Inferior parietal cortex (tissue), 1 donor: ENCODE results near the gene ASB4.
"Not testable (repeated sequence)": the region's sequence is repeated elsewhere in the genome, so short reads cannot be mapped to it uniquely, and the experiment has no call there.

Source experiments
- DNase-seq: peaks from one replicate; pipeline ENCODE4 v3.0.0-alpha.2; 2016; ENCODE audit errors: extremely low spot score

Gene ASB4

DNA sequence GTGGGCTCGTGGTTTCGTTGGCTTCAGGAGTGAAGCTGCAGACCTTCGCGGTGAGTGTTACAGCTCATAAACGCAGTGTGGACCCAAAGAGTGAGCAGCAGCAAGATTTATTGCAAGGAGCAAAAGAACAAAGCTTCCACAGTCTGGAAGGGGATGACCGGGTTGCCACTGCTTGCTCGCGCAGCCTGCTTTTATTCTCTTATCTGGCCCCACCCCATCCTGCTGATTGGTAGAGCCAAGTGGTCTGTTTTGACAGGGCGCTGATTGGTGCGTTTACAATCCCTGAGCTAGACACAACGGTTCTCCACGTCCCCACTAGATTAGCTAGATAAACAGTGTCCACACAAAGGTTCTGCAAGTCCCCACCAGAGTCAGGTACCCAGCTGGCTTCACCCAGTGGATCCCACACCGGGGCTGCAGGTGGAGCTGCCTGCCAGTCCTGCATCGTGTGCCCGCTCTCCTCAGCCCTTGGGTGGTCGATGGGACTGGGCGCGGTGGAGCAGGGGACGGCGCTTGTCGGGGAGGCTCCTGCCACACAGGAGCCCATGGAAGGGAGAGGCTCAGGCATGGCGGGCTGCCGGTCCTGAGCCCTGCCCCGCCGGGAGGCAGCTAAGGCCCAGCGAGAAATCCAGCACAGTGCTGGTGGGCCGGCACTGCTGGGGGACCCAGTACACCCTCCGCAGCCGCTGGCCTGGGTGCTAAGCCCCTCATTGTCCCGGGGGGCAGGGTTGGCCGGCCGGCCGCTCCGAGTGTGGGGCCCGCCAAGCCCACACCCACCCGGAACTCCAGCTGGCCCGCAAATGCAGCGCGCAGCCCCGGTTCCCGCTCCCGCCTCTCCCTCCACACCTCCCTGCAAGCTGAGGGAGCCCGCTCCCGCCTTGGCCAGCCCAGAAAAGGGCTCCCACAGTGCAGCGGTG, 66.5 kb downstream of the ASB4 start:
- DNase-seq: not testable (repeated sequence)

DNA sequence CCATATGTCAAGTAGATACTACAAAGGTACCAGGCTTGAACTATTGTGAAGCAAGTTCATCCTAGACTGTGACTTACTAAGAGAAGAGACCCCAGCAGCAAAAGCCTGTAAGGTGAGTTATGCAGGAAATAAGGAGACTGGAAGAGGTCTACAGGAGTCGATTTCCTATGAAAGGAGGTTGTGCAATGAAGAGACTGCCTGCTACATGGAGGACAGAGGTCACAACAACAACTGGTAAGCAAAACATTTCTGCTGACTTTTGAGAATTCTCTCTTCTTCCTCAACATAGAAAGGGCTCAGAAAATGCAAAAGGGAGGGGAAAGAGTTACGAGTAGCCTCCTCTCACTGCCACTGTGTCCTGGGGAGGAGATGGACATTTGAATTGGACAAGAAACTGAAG, 68.2 kb downstream of the ASB4 start:
- no peak for DNase-seq

DNA sequence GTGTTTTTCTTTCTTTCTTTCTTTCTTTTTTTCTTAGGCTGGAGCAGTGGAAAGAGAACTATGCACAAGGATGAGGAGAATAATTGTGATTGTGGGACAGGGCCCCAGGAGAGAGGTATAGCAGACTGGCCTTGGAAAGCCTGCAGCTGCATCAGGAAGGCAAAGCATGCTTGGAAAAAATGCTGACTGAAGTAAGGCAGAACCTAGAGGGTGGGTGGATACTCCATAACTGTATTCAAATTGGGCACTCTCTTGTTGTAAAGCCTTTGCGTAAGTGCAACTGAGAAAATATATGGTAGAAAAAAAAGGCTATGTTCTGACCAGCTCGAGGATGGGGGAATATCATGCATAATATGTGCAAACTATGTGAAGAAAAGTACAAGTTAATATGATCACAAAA, 71.0 kb downstream of the ASB4 start:
- no peak for DNase-seq

DNA sequence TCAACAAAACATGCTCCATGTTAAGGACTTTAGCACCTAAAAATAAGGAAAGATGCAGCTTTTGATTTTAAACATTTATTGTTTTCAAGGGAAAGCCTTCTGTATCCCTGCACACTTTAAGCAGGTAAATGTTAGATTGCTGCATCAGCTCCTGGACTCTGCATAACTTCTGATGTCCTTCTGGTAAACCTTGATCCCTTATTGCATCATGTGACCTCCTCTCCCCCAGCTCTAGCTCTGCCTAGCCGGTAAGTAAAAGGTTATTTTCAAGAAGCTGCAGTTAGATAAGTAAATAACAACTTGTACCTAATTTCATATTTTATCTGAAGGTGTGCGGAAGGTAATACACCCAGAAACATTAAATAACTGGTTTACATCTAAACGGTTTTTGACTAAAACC, 73.1 kb downstream of the ASB4 start:
- DNase-seq: no peak

DNA sequence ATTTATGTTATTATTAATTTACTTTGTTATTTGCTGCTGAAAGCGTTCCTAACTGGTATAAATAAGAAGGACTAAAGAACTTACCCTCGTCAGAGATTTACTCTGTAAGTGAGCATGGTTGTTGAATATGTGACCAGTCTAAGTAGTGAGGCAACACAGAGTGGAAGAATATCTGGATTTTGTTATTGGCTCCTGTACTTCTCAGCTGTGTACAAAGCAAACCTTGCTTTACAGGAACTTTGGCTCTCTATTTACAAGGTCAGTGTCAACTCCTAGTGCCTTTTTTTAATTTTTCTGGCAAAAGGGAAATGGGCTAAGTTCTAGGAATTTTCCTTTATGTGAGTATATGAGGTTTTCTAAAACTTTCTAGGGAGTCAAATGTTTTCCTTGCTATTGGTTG, 74.9 kb downstream of the ASB4 start:
- no peak for DNase-seq

DNA sequence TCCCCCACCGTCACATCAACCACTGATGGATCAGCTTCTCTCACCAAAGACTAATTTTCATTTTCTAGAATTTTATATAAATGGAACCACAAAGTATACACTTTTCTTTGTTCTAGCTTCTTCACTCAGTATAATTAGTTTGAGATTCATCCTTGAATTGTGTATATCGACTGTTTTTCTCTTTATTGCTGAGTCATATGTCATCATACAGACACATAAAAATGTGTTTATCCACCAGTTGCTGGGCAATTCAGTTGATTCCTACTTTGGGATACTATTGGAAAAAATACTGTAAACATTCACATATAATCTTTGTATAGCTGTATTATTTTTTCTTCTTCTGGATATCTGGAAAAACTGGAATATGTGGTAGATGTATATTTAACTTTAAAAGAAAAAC, 84.0 kb downstream of the ASB4 start:
- DNase-seq: no peak

DNA sequence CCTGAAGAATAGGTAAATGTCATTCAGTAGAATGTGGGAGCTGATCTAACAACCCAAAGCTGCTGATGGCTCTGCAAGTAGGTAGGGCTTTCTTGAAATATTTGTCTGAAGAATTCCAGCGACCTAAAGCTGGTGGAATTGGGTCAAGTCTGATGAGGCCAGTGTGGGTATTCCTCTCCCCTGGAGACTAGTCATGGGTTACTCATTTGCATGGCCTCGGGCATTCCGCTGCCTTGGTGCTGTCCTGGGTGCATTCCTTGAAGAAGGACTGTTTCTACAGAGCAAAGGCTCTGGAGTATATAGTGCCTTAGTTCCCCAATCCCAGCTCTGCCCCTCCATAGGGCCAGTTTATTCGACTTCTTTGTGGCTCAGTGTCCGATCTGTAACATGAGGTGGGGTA, 91.4 kb downstream of the ASB4 start:
- no peak for DNase-seq

DNA sequence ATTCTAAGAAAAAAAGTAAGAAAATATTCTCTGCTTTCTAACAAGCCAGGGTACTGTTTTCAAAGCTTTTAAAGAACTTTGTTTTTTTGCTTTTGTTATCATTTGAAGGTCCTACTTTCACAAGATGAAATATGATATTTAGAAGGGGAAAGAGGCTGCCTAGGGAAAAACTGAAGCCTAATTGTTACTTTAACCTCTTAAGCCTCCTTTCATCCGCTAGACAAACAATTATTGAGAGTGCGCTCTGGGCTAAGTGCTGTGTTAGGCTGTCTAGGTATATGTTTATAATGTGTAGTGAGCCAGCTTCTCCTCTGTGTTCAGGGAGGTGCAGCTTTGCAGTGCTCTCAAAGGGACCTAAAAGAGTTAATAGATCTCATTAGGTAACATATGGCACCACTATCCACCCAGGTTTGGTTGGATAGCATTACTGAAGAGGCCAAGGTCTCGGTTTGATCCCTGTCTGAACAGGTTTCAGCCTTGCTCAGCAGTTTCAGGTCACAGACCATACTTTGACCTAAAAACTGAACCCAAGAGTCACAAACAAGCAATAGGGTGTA, 92.6 kb downstream of the ASB4 start:
- DNase-seq: no peak

DNA sequence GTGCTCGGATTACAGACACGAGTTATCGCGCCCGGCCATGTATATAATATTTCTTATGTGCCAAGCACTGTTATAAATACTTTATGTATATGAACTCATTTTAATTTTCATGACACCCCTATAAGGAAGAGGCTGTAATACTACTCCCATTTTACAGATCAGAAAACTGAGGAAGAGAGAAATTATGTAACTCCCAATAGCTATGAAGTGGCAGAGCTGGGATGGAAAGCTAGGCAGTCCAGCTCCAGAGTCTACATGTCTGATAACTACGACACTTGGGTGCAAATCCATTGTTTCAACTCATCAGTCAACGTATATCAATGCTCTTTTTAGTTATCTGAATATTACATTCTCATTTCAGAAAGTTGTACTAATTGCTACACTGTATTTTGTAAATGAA, 93.6 kb downstream of the ASB4 start:
- no peak for DNase-seq

DNA sequence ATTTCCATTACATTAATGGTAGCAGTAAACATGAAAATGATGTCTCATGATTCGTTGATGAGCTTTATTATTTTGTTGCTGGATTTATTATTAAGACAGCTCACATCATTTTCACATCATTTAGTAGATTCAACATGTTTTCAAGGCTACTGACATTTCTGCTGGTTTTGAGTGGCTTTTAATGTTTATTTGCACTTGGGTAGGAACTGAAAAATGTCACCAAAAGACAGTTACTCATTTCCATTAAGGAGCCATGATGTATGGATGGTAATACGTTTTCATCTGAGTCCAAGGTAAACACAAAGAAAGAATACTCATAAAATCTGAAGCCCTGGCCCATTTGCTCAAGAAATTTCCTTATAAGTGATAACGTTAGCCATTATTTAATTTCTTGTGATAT, 95.7 kb downstream of the ASB4 start:
- no peak for DNase-seq

DNA sequence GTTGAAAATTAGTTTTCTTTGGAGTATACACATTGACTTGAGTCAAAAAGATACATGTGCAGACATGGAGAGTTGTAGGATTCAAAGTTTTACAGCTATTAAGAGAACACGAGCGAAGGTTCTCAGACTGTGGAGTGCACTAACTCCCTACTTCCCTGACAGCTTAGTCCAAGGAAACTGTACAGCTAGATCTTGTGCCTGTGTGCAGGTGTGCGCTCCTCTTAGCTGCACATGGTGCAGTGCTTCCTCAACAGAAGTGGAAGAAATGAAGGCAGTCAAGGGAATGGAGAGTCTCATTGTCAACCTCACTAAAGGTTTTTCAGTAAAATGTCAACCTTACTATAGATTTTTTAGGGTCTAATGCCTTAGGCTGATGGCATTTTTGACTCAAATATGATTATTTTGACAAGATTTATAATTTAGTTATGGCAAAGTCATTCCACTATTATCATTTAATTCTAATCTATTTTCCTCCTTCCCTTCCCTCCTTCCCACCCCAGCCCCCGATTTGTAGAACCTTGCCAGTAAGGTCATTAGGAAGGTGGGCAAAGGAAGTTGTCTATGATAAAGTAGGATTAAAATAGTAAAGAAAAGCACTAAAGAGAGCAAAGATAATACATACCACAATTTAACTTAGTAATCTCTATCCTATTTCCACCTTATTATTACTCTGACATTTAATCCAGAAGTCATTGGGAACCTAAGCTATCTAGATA, 97.0 kb downstream of the ASB4 start:
- DNase-seq: no peak

DNA sequence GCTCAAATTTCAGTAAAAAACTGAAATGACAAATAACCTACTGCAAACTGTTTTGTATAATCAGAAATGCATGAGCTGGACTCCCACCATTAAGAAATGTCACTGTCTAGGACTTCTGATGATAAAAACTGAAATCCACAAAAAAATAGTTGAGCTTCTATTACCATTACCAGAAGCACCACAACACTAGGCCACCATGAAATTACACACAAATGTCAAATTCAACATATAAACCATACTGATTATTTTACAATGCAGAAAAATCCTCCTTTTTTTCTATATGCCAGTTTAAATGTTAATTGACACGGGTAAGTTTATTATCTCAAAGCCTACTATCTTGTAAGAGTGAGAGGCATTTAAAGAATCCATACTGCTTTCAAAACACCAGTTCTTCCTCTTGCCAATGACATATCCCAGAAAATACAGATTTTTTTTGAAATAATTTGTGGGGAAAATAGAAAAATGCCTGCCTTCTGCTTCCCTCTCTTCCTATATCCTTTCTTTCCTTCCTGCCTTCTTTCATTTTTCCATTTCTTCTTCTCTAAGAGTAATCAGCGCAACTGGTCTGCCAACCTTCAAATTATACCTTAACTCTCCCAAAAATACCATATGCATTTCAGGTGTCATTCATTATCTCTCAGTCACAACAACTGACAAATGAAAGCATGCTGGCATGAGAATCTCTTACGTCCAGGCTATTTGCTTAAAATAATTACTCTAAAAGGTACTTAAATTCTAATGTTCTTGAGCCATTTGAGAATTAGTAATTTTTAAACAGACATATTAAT, 98.3 kb downstream of the ASB4 start:
- DNase-seq: no peak

DNA sequence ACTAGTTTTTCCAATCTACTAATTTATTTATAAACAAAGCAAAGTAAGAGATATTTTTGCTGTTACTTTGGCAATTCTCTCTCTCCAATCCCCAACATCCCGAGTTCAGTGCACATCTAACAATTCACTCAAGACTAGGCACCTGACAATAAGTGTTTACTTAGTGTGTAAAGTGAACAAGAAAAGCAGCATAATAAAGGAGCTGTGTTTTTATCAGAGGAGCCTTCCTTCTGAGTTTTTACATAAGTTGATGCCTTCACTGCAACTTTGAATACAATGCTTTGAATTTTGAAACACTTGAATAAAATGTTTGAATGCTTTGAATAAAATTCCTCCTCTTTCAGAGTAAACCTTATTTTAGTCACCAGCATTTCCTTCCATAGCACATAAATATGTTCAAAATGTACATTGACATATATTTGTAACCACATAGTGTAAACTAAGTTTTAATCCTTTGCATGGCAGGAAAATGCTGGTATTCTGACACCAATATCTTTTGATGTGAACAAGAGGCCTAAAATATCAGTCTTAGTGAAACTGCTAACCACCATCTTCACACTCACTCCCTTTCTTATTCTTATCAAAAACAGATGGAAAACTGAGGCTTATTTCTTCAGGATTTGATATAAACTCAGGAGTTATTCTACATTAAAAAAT, 99.2 kb downstream of the ASB4 start:
- DNase-seq: no peak

DNA sequence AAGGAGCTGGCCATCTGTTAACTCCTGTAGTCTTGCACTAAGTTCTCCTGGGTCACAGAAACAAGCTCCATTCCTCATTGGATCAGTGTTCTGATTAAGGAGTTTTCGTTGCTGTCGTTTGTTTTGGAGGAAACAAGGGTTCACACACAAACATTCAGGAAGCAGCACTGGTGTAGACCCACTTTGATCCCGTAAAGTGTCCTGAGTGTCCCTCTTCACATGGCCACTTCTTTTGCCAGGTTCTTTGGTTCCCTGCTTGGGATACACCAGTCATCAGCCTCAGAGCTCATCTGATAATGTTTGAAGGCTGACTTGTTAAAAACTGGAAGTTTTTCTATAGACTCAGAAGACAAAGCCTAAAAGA, 99.7 kb downstream of the ASB4 start:
- DNase-seq: no peak

DNA sequence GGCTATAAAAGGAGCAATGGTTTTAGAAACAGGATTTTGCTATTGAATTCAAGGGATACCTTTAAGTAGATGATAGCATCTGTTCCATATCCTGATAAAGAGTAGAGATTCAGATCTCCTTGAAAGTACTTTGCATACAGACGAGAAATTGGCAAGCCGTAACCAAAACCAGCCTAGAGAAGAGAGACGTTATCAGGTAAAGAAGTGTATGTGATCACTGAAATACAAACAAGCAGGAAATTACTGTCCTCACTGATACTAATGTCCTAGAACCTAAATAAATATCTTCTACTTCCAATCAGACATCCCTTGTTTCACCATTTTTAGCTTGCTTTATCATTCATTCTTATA, 101.2 kb downstream of the ASB4 start:
- no peak for DNase-seq

DNA sequence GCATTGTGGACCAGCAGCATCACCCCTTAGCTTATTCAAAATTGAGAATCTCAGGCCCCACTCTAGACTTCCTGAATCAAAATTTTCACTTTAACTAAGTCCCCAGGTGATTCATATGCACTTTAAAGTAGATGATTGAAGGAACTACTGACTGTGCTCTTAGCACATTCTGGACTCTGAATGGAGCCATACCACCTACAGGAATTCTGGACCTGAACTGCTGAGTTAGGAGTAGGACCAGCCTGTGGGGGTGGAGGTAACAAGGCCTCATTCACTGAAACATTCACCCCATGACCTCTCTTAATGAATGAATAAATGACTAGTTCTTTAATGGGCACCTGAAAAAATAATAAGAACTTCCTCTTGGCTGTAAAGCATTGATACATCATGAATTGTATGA, 103.3 kb downstream of the ASB4 start:
- no peak for DNase-seq

DNA sequence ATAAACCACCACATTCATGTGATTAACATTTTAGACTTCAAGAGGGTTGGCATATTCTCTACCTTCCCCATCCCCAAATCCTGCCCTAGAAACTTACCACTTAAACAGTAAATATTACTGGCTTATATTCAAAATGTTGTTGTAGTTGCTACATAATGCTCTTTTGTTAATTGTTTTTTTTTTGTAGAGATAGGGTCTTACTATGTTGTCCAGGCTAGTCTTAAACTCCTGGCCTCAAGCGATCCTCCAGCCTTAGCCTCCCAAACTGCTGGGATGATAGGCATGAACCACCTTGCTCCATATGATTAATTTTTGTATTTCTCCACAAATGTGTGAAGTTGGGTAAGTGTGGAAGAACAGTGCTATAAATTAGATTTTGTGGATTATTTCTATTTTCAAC, 104.0 kb downstream of the ASB4 start:
- DNase-seq: no peak
